ENCODE data around the gene FAM181A. TPM values are rescaled to one million over a fixed set of nuclear protein-coding genes. Genes with fewer than 3 reads are reported as not detected.

FAM181A gene
- total RNA-seq, 1 experiment from 2014 or later, result not detected

- no peak overlapping the region for H3K4me3 ChIP-seq (ENCODE audit: low read depth, low read length, poor library complexity, severe bottlenecking)
- no peak overlapping the region for H3K27ac ChIP-seq (ENCODE audit: low read depth, low read length, poor library complexity, severe bottlenecking)
- no peak for TF ChIP-seq CTCF (conservative IDR thresholded peaks at IDR 0.05; ENCODE audit: low read depth, low read length)
- no peak for TF ChIP-seq EZH2 (IDR thresholded peaks at IDR 0.05; ENCODE audit: borderline replicate concordance, low read depth, low read length, poor library complexity, severe bottlenecking)
- H3K27me3 ChIP-seq (replicated peaks; ENCODE audit: insufficient read depth, low read depth, low read length, poor library complexity), result no peaks in the 10 kb centered on the region
- intact Hi-C loops (cut with micrococcal nuclease; ENCODE audit: unreplicated experiment), result no loop called here
- H3K4me1 ChIP-seq (ENCODE audit: insufficient read depth, low read length, poor library complexity, severe bottlenecking), result no peaks in the 10 kb centered on the region
- BruUV-seq (replicated peaks), result no TSS peak
- POLR2A ChIA-PET (ENCODE audit: low non-redundant PET), result no interaction called here
- H3K9me3 ChIP-seq (ENCODE audit: low read depth, low read length, poor library complexity, severe bottlenecking), result no peaks in the 10 kb centered on the region
- no peaks in the 10 kb centered on the region for H3K36me3 ChIP-seq (ENCODE audit: insufficient read depth, low read length, poor library complexity, severe bottlenecking)
- no peak for DNase-seq (ENCODE audit: low spot score)
- CTCF ChIA-PET, result no interaction called here
Observed at GRCh38 chr14:93957333-93957710, 30.2 kb downstream of the FAM181A start.

- Histone ChIP-seq H3K9me3 (ENCODE audit: low read depth, low read length, poor library complexity, severe bottlenecking) (no peaks in the 10 kb centered on the region), H3K27ac (ENCODE audit: low read depth, low read length, poor library complexity, severe bottlenecking) (no peak overlapping the region), H3K27me3 (replicated peaks; ENCODE audit: insufficient read depth, low read depth, low read length, poor library complexity) (no peaks in the 10 kb centered on the region), H3K36me3 (ENCODE audit: insufficient read depth, low read length, poor library complexity, severe bottlenecking) (no peaks in the 10 kb centered on the region), H3K4me3 (ENCODE audit: low read depth, low read length, poor library complexity, severe bottlenecking) (no peak overlapping the region), H3K4me1 (ENCODE audit: insufficient read depth, low read length, poor library complexity, severe bottlenecking) (no peaks in the 10 kb centered on the region)
- TF ChIP-seq CTCF (conservative IDR thresholded peaks at IDR 0.05; ENCODE audit: low read depth, low read length) (no peak), EZH2 (IDR thresholded peaks at IDR 0.05; ENCODE audit: borderline replicate concordance, low read depth, low read length, poor library complexity, severe bottlenecking) (no peak)
- no TSS peak for BruUV-seq (replicated peaks)
- ChIA-PET CTCF (no interaction called here), POLR2A (ENCODE audit: low non-redundant PET) (no interaction called here)
- no peak for DNase-seq (ENCODE audit: low spot score)
- intact Hi-C loops (cut with micrococcal nuclease; ENCODE audit: unreplicated experiment), result no loop called here
Observed at GRCh38 chr14:93957751-93958566, 30.8 kb downstream of the FAM181A start.

GRCh38 chr14:93958567-93959238 lies 31.6 kb downstream of the FAM181A start:
- no peaks in the 10 kb centered on the region for H3K27me3 ChIP-seq (replicated peaks; ENCODE audit: insufficient read depth, low read depth, low read length, poor library complexity)
- intact Hi-C loops (cut with micrococcal nuclease; ENCODE audit: unreplicated experiment), result no loop called here
- POLR2A ChIA-PET (ENCODE audit: low non-redundant PET), result no interaction called here
- H3K4me3 ChIP-seq (ENCODE audit: low read depth, low read length, poor library complexity, severe bottlenecking), result no peak overlapping the region
- no peaks in the 10 kb centered on the region for H3K9me3 ChIP-seq (ENCODE audit: low read depth, low read length, poor library complexity, severe bottlenecking)
- H3K27ac ChIP-seq (ENCODE audit: low read depth, low read length, poor library complexity, severe bottlenecking), result no peak overlapping the region
- no peak for DNase-seq (ENCODE audit: low spot score)
- CTCF ChIA-PET, result no interaction called here
- TF ChIP-seq CTCF (conservative IDR thresholded peaks at IDR 0.05; ENCODE audit: low read depth, low read length), result no peak
- no peak for TF ChIP-seq EZH2 (IDR thresholded peaks at IDR 0.05; ENCODE audit: borderline replicate concordance, low read depth, low read length, poor library complexity, severe bottlenecking)
- BruUV-seq (replicated peaks), result no TSS peak
- H3K36me3 ChIP-seq (ENCODE audit: insufficient read depth, low read length, poor library complexity, severe bottlenecking), result no peaks in the 10 kb centered on the region
- H3K4me1 ChIP-seq (ENCODE audit: insufficient read depth, low read length, poor library complexity, severe bottlenecking), result no peaks in the 10 kb centered on the region
